K562 (cell line): ENCODE measurements around the gene MAP4. TPM values are rescaled to one million over a fixed set of nuclear protein-coding genes. Genes with fewer than 3 reads are reported as not detected.
A peak's percentile ranks its signal among the peaks of the same experiment; 100 is the strongest.

ENCODE experiments used
- ARNT ChIP-seq, 2 experiments: fragments of 450-650 bp; IDR thresholded peaks; 2 replicates each; pipeline ENCODE4 v1.6.1; 2016; ENCODE audit warnings: mild to moderate bottlenecking in 1 of 2
- ELF1 ChIP-seq: fragments of 200-800 bp; sonication (Bioruptor generic); IDR thresholded peaks from 2 replicates; pipeline ENCODE4 v1.6.1; 2016; ENCODE audit warnings: missing genetic modification characterization, missing compliant biosample characterization
- JUNB ChIP-seq: fragments of 450-650 bp; formaldehyde crosslinking; conservative IDR thresholded peaks from 2 replicates; pipeline ENCODE4 v1.4.0; 2020; ENCODE audit warnings: mild to moderate bottlenecking
- KAT7 ChIP-seq: sonication (generic); formaldehyde crosslinking; IDR thresholded peaks from 2 replicates; pipeline ENCODE4 v1.8.0; 2022; ENCODE audit warnings: missing genetic modification reagents, mild to moderate bottlenecking, borderline replicate concordance
- KDM1A ChIP-seq, 2 experiments: fragments of 450-650 bp; IDR thresholded peaks; 2 replicates each; pipeline ENCODE4 v1.6.1; 2016; ENCODE audit warnings: mild to moderate bottlenecking in 2 of 2
- MED1 ChIP-seq: sonication (generic); formaldehyde crosslinking; IDR thresholded peaks from 2 replicates; pipeline ENCODE4 v1.8.1; 2023; ENCODE audit warnings: missing genetic modification reagents, borderline replicate concordance
- POLR2A ChIP-seq: fragments of 450-650 bp; conservative IDR thresholded peaks from 2 replicates; pipeline ENCODE4 v1.6.1; 2016
- ZNF12 ChIP-seq: sonication (generic); formaldehyde crosslinking; IDR thresholded peaks from 2 replicates; pipeline ENCODE4 v1.4.0; 2020; ENCODE audit warnings: mild to moderate bottlenecking, missing genetic modification reagents
- polyA plus RNA-seq, 8 experiments: library from polyadenylated mRNA; depleted of rRNA in 4 of 8; stranded (reverse) in 5 of 8; unstranded in 3 of 8; fragments of >200 nt; fragmentation: Nextera tagmentation in 2 of 8; fragmentation: Illumina TruSeq in 1 of 8; extraction: Ambion mirVana in 2 of 8; extraction: Trizol in 1 of 8; gene quantifications; 2 replicates each; pipeline versions ENCODE4 v1.2.1 to v1.2.3, GENCODE V29; 2011 to 2014; ENCODE audit warnings: inconsistent platforms in 1 of 8, missing spikeins in 1 of 8
- total RNA-seq, 7 experiments: library from RNA; depleted of rRNA in 6 of 7; stranded (reverse); fragments of >200 nt in 6 of 7; fragmentation: Illumina TruSeq in 2 of 7; extraction: Trizol in 2 of 7; gene quantifications; 2 replicates each; pipeline versions ENCODE4 v1.2.1 to v1.2.3, GENCODE V29; 2011 to 2021; ENCODE audit warnings: low replicate concordance in 1 of 7
- TF ChIP-seq, protein P1 (sequence below): fragments of 250-450 bp; sonication (Bioruptor Pico); IDR thresholded peaks from 2 replicates; pipeline ENCODE4 v1.8.0; 2022; ENCODE audit warnings: inconsistent platforms, mild to moderate bottlenecking, moderate library complexity, borderline replicate concordance
- TF ChIP-seq, protein P2 (sequence below): fragments of 450-650 bp; formaldehyde crosslinking; IDR thresholded peaks from 2 replicates; pipeline ENCODE4 v1.4.0; 2022; ENCODE audit warnings: missing genetic modification characterization
- TF ChIP-seq, protein P3 (sequence below): fragments of 250-450 bp; sonication (Bioruptor Pico); IDR thresholded peaks from 2 replicates; pipeline ENCODE4 v1.4.0; 2020; ENCODE audit warnings: mild to moderate bottlenecking, moderate library complexity, borderline replicate concordance
- TF ChIP-seq, protein P4 (sequence below): sonication (generic); formaldehyde crosslinking; IDR thresholded peaks from 2 replicates; pipeline ENCODE4 v1.8.0; 2022; ENCODE audit warnings: missing genetic modification reagents, mild to moderate bottlenecking, borderline replicate concordance
- TF ChIP-seq, protein P5 (sequence below): fragments of 450-650 bp; IDR thresholded peaks from 2 replicates; pipeline ENCODE4 v1.6.1; 2017; ENCODE audit warnings: antibody characterized with exemption
- TF ChIP-seq, protein P6 (sequence below), 3 experiments: fragments of 200-800 bp in 1 of 3; sonication (Bioruptor generic) in 1 of 3; sonication (generic) in 1 of 3; formaldehyde crosslinking in 1 of 3; IDR thresholded peaks; 2 replicates each; pipeline versions ENCODE4 v1.6.1 to v1.8.0; 2016 to 2022; ENCODE audit warnings: mild to moderate bottlenecking in 2 of 3, missing compliant biosample characterization in 2 of 3, missing genetic modification characterization in 2 of 3, missing genetic modification reagents in 1 of 3

The MAP4 gene
- total and polyA plus RNA-seq, 9 of the 15 experiments (the other 6 are each of a cell fraction or from before 2014, with no cell fraction given): 13.3 to 141 (median 36.8) TPM

DNA sequence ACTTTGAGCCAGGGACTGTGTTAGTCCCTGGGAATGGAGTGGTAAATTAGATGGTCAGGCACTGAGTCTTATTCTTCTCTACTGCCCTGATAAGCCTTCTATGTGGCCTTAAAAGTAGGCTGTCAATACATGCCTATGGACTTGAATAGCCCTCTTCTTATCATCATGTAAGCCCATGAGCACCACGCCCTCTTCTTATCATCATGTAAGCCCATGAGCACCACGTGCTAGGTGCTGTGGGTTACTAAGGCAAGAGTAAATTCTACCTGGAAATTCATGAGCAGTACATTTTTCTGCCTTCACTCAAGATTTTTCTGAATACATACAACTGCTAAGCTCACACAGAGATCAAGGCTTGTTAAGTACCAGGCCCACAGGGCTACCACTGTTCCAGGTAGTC, 144.8 kb downstream of the MAP4 start (continued):
- TF ChIP-seq KAT7 (CRISPR knock-in tag) (no peak), POLR2A (no peak), KDM1A (IDR thresholded peaks at IDR 0.05) (peak; percentile 34 to 43; a peak in 2 of 4 replicates), ELF1 (tag) (no peak), ARNT (IDR thresholded peaks at IDR 0.05) (no peak), JUNB (no peak), ZNF12 (CRISPR knock-in tag) (no peak), MED1 (CRISPR knock-in tag) (no peak)
- TF ChIP-seq, protein P1, sequence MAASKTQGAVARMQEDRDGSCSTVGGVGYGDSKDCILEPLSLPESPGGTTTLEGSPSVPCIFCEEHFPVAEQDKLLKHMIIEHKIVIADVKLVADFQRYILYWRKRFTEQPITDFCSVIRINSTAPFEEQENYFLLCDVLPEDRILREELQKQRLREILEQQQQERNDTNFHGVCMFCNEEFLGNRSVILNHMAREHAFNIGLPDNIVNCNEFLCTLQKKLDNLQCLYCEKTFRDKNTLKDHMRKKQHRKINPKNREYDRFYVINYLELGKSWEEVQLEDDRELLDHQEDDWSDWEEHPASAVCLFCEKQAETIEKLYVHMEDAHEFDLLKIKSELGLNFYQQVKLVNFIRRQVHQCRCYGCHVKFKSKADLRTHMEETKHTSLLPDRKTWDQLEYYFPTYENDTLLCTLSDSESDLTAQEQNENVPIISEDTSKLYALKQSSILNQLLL (CRISPR knock-in tag): no peak
- TF ChIP-seq, protein P2, sequence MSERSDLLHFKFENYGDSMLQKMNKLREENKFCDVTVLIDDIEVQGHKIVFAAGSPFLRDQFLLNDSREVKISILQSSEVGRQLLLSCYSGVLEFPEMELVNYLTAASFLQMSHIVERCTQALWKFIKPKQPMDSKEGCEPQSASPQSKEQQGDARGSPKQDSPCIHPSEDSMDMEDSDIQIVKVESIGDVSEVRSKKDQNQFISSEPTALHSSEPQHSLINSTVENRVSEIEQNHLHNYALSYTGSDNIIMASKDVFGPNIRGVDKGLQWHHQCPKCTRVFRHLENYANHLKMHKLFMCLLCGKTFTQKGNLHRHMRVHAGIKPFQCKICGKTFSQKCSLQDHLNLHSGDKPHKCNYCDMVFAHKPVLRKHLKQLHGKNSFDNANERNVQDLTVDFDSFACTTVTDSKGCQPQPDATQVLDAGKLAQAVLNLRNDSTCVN (CRISPR knock-in tag): no peak
- TF ChIP-seq, protein P3, sequence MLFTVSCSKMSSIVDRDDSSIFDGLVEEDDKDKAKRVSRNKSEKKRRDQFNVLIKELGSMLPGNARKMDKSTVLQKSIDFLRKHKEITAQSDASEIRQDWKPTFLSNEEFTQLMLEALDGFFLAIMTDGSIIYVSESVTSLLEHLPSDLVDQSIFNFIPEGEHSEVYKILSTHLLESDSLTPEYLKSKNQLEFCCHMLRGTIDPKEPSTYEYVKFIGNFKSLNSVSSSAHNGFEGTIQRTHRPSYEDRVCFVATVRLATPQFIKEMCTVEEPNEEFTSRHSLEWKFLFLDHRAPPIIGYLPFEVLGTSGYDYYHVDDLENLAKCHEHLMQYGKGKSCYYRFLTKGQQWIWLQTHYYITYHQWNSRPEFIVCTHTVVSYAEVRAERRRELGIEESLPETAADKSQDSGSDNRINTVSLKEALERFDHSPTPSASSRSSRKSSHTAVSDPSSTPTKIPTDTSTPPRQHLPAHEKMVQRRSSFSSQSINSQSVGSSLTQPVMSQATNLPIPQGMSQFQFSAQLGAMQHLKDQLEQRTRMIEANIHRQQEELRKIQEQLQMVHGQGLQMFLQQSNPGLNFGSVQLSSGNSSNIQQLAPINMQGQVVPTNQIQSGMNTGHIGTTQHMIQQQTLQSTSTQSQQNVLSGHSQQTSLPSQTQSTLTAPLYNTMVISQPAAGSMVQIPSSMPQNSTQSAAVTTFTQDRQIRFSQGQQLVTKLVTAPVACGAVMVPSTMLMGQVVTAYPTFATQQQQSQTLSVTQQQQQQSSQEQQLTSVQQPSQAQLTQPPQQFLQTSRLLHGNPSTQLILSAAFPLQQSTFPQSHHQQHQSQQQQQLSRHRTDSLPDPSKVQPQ (CRISPR knock-in tag): no peak
- TF ChIP-seq, protein P4, sequence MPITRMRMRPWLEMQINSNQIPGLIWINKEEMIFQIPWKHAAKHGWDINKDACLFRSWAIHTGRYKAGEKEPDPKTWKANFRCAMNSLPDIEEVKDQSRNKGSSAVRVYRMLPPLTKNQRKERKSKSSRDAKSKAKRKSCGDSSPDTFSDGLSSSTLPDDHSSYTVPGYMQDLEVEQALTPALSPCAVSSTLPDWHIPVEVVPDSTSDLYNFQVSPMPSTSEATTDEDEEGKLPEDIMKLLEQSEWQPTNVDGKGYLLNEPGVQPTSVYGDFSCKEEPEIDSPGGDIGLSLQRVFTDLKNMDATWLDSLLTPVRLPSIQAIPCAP (CRISPR knock-in tag): no peak
- TF ChIP-seq, protein P5, sequence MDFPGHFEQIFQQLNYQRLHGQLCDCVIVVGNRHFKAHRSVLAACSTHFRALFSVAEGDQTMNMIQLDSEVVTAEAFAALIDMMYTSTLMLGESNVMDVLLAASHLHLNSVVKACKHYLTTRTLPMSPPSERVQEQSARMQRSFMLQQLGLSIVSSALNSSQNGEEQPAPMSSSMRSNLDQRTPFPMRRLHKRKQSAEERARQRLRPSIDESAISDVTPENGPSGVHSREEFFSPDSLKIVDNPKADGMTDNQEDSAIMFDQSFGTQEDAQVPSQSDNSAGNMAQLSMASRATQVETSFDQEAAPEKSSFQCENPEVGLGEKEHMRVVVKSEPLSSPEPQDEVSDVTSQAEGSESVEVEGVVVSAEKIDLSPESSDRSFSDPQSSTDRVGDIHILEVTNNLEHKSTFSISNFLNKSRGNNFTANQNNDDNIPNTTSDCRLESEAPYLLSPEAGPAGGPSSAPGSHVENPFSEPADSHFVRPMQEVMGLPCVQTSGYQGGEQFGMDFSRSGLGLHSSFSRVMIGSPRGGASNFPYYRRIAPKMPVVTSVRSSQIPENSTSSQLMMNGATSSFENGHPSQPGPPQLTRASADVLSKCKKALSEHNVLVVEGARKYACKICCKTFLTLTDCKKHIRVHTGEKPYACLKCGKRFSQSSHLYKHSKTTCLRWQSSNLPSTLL: no peak
- TF ChIP-seq, protein P6, sequence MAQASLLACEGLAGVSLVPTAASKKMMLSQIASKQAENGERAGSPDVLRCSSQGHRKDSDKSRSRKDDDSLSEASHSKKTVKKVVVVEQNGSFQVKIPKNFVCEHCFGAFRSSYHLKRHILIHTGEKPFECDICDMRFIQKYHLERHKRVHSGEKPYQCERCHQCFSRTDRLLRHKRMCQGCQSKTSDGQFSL (CRISPR knock-in tag; IDR thresholded peaks at IDR 0.05): no peak
- TF ChIP-seq, protein P6 (tag; IDR thresholded peaks at IDR 0.05): no peak
